ENCODE measurements around the gene MYO5A.

The MYO5A gene

GRCh38 chr15:52405856-52406255 lies 122.8 kb downstream of the MYO5A start:
- Histone ChIP-seq H3K36me3 (ENCODE audit: control insufficient read depth in 2 of 2, insufficient read depth in 1 of 2, low read length in 2 of 2) (peaks cover 0 to 4% of the 10 kb centered on the region in 2 experiments; a peak in 1 of 3 replicates), H3K27ac (ENCODE audit: extremely low read depth, low read depth, low read length) (no peak overlapping the region), H3K4me3 (ENCODE audit: low read depth, low read length) (no peak overlapping the region), H3K9me3 (ENCODE audit: control insufficient read depth, insufficient read depth, low read depth, low read length) (no peaks in the 10 kb centered on the region), H3K4me1 (ENCODE audit: control insufficient read depth, insufficient read depth, low read length) (no peaks in the 10 kb centered on the region)
- CTCF ChIA-PET = interaction anchor here (0.6 kb wide), 1 partner anchor 32 kb away, joined by 4 read pairs; no protein-coding TSS in a partner anchor
- TF ChIP-seq SP2 (tag by site-specific recombination; IDR thresholded peaks at IDR 0.05) (no peak), BCL11A (tag by site-specific recombination; IDR thresholded peaks at IDR 0.05; ENCODE audit: low read depth) (no peak)
- POLR2A ChIA-PET = no interaction called here

- CTCF ChIA-PET = no interaction called here
- peaks cover 0 to 4% of the 10 kb centered on the region in 2 experiments; a peak in 1 of 3 replicates for H3K36me3 ChIP-seq (ENCODE audit: control insufficient read depth in 2 of 2, insufficient read depth in 1 of 2, low read length in 2 of 2)
- POLR2A ChIA-PET = no interaction called here
- H3K4me1 ChIP-seq (ENCODE audit: control insufficient read depth, insufficient read depth, low read length) = no peaks in the 10 kb centered on the region
- no peak overlapping the region for H3K4me3 ChIP-seq (ENCODE audit: low read depth, low read length)
- H3K27ac ChIP-seq (ENCODE audit: extremely low read depth, low read depth, low read length) = no peak overlapping the region
- H3K9me3 ChIP-seq (ENCODE audit: control insufficient read depth, insufficient read depth, low read depth, low read length) = no peaks in the 10 kb centered on the region
- no peak for TF ChIP-seq ZNF221 (tag by site-specific recombination; IDR thresholded peaks at IDR 0.05; ENCODE audit: borderline replicate concordance)
- TF ChIP-seq KLF17 (tag by site-specific recombination; IDR thresholded peaks at IDR 0.05) = no peak
Measured at GRCh38 chr15:52397118-52397517, 131.6 kb downstream of the MYO5A start.

GRCh38 chr15:52394118-52394517 lies 134.6 kb downstream of the MYO5A start:
- ChIA-PET POLR2A (no interaction called here), CTCF (no interaction called here)
- H3K9me3 ChIP-seq (ENCODE audit: control insufficient read depth, insufficient read depth, low read depth, low read length) = no peaks in the 10 kb centered on the region
- H3K27ac ChIP-seq (ENCODE audit: extremely low read depth, low read depth, low read length) = no peak overlapping the region
- H3K4me1 ChIP-seq (ENCODE audit: control insufficient read depth, insufficient read depth, low read length) = no peaks in the 10 kb centered on the region
- TF ChIP-seq ZNF560 (tag by site-specific recombination; IDR thresholded peaks at IDR 0.05; ENCODE audit: borderline replicate concordance) = no peak
- no peak for TF ChIP-seq ZNF350 (tag by site-specific recombination; IDR thresholded peaks at IDR 0.05)
- no peak for TF ChIP-seq ZNF596 (tag by site-specific recombination; IDR thresholded peaks at IDR 0.05)
- no peak for TF ChIP-seq ZNF777 (tag by site-specific recombination; IDR thresholded peaks at IDR 0.05; ENCODE audit: borderline replicate concordance)
- TF ChIP-seq ZNF302 (tag by site-specific recombination; IDR thresholded peaks at IDR 0.05; ENCODE audit: low read depth) = no peak
- no peak for TF ChIP-seq ZNF423 (tag by site-specific recombination; IDR thresholded peaks at IDR 0.05)
- TF ChIP-seq ZSCAN4 (tag by site-specific recombination; IDR thresholded peaks at IDR 0.05) = no peak
- no peak for TF ChIP-seq CTCF (tag by site-specific recombination; IDR thresholded peaks at IDR 0.05)
- no peak for TF ChIP-seq PRDM1 (tag by site-specific recombination; IDR thresholded peaks at IDR 0.05)
- no peak for TF ChIP-seq ZNF658 (tag by site-specific recombination; IDR thresholded peaks at IDR 0.05)
- no peak for TF ChIP-seq ZSCAN5A (tag by site-specific recombination; IDR thresholded peaks at IDR 0.05)
- TF ChIP-seq ZNF433 (tag by site-specific recombination; IDR thresholded peaks at IDR 0.05; ENCODE audit: low read depth) = no peak
- no peak for TF ChIP-seq YY2 (tag by site-specific recombination; IDR thresholded peaks at IDR 0.05)
- TF ChIP-seq ZFP3 (tag by site-specific recombination; IDR thresholded peaks at IDR 0.05; ENCODE audit: low read depth) = no peak
- no peak for TF ChIP-seq ZBTB20 (tag by site-specific recombination; IDR thresholded peaks at IDR 0.05)
- TF ChIP-seq INSM2 (tag by site-specific recombination; IDR thresholded peaks at IDR 0.05) = no peak
- no peak for TF ChIP-seq ZBTB1 (tag by site-specific recombination; IDR thresholded peaks at IDR 0.05)
- no peak for TF ChIP-seq ZNF514 (tag by site-specific recombination; IDR thresholded peaks at IDR 0.05)
- no peak for TF ChIP-seq ZNF404 (tag by site-specific recombination; IDR thresholded peaks at IDR 0.05)
- TF ChIP-seq ZNF169 (tag by site-specific recombination; IDR thresholded peaks at IDR 0.05) = no peak
- H3K4me3 ChIP-seq (ENCODE audit: low read depth, low read length) = no peak overlapping the region
- peaks cover 0 to 7% of the 10 kb centered on the region in 2 experiments; a peak in 2 of 3 replicates for H3K36me3 ChIP-seq (ENCODE audit: control insufficient read depth in 2 of 2, insufficient read depth in 1 of 2, low read length in 2 of 2)

All from HEK293 (cell line).